ENCODE measurements around the gene LRIG1.

LRIG1 gene

DNA sequence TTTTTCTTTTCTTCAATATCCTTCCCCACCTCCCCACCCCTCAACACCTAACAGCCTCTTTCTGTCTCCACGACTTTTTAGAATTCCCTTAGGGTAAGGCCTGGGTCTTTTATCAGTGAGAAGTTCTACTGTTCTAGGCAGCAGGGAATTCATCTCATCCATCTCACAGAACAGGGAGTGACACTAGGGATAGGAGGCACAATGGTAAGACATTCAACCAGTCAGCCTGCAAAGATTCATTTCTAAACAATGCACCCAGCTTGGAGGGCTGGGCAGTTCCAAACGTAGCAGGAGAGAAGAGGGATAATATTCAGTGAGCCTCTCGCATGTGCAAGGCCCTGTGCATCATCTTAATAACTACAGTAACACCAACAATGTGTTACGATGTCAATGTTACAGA lies 43.6 kb downstream of the LRIG1 start:
- POLR2A ChIA-PET: no interaction called here
- CTCF ChIA-PET: no interaction called here
- TF ChIP-seq, protein P1, sequence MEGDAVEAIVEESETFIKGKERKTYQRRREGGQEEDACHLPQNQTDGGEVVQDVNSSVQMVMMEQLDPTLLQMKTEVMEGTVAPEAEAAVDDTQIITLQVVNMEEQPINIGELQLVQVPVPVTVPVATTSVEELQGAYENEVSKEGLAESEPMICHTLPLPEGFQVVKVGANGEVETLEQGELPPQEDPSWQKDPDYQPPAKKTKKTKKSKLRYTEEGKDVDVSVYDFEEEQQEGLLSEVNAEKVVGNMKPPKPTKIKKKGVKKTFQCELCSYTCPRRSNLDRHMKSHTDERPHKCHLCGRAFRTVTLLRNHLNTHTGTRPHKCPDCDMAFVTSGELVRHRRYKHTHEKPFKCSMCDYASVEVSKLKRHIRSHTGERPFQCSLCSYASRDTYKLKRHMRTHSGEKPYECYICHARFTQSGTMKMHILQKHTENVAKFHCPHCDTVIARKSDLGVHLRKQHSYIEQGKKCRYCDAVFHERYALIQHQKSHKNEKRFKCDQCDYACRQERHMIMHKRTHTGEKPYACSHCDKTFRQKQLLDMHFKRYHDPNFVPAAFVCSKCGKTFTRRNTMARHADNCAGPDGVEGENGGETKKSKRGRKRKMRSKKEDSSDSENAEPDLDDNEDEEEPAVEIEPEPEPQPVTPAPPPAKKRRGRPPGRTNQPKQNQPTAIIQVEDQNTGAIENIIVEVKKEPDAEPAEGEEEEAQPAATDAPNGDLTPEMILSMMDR (IDR thresholded peaks at IDR 0.05; ENCODE audit: control extremely low read depth, extremely low read depth, low read depth, missing control alignments): no peak
- no peak for DNase-seq (ENCODE audit: extremely low spot score)

DNA sequence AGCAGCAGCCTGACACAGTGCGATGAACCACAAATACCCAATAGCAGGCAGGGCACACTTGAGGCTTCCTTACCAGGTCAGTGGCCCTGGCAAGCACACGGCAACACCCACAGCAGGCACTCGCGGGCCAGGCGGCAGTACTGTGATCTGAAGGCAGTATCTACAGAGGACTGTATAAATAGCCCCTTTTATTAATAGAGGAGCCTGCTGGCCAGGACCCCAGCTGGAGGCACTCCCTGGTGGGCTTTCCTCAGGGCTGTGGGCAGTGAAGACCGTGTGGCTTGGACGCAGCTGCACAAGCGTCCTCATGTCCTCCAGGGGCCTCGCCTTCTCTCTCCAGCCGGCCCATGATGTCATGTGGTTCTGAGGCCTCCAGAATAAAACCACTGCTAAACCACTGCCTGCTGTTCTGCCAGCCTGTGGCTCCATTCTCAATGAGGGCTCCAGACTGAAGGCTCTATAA lies 44.1 kb downstream of the LRIG1 start:
- TF ChIP-seq, protein P1 (IDR thresholded peaks at IDR 0.05; ENCODE audit: control extremely low read depth, extremely low read depth, low read depth, missing control alignments): no peak
- DNase-seq (ENCODE audit: extremely low spot score): no peak
- CTCF ChIA-PET: no interaction called here
- POLR2A ChIA-PET: no interaction called here

GRCh38 chr3:66454464-66454859 lies 46.4 kb downstream of the LRIG1 start:
- ChIA-PET POLR2A (no interaction called here), CTCF (interaction anchor here (1.0 to 3.3 kb wide), 6 partner anchors 9 to 46 kb away, joined by 4 to 17 read pairs (median 5); no protein-coding TSS in a partner anchor)
- no peak for DNase-seq (ENCODE audit: extremely low spot score)
- TF ChIP-seq, protein P1 (IDR thresholded peaks at IDR 0.05; ENCODE audit: control extremely low read depth, extremely low read depth, low read depth, missing control alignments): no peak

DNA sequence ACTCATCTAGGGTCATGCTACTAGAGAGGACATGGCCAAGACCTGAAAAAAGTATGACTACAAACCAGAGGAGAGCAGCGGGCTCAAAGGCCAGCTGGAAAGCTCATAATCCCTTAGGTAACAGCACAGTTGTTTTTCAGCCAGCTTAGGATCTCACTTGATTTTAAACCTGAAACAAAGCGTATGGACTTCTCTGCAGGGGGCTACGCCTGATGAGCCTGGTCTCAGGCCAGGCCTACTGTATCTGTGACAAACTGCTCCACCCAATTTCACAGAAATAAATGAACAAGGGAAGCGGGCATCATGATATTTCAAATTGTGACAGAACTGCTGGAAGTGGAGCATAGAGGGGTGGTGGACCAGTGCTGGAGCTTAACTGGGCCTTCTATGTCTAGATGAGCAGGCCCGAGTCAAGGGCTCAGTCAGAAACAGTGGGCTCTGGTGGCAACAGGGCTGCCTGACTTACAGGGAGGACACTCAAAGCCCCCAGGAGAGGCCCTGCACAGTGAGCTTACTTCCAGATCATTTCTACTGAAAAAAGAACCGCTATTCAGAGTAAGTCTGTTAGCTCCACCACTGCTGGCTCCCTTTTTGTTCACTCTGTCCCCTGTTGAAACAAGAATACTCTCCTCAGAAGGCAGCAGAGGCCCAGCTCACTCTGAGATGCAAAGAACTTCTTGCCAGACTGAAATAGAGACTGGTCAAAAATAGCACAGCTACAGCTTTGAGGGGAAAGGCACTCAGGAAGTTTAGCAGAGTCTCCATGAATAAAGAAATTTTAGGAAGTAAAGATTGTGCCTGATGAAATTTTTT lies 47.0 kb downstream of the LRIG1 start:
- CTCF ChIA-PET: interaction anchor here (1.0 to 3.3 kb wide), 5 partner anchors 10 to 76 kb away, joined by 3 to 17 read pairs (median 4); no protein-coding TSS in a partner anchor
- POLR2A ChIA-PET: no interaction called here
- TF ChIP-seq, protein P1 (IDR thresholded peaks at IDR 0.05; ENCODE audit: control extremely low read depth, extremely low read depth, low read depth, missing control alignments): no peak
- no peak for DNase-seq (ENCODE audit: extremely low spot score)

- TF ChIP-seq, protein P1 (IDR thresholded peaks at IDR 0.05; ENCODE audit: control extremely low read depth, extremely low read depth, low read depth, missing control alignments): no peak
- POLR2A ChIA-PET: no interaction called here
- DNase-seq (ENCODE audit: extremely low spot score): no peak
- CTCF ChIA-PET: interaction anchor here (1.1 to 2.3 kb wide), 4 partner anchors 11 to 370 kb away, joined by 3 to 7 read pairs (median 4); no protein-coding TSS in a partner anchor
These were observed 48.4 kb downstream of the LRIG1 start for GRCh38 chr3:66452303-66453011.

DNA sequence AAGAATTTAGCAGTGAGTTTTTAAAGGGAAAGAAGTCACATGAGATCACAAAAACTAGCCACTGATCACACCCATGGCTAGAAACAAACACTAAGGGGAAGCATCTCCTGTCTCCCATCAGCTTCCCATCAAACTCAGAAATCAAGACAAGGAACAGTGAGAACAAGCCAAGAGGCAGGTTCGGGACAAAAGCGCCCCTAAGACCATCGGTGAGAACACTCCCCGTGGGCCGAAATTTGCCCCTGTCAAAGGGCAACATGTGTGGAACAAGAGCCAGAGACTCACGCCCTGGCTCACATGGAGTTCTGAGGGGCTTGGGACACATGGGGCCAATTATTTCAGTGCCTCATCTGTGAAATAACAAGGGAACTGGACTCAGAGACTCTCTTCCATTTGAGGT lies 49.1 kb downstream of the LRIG1 start:
- TF ChIP-seq, protein P1 (IDR thresholded peaks at IDR 0.05; ENCODE audit: control extremely low read depth, extremely low read depth, low read depth, missing control alignments): no peak
- ChIA-PET CTCF (interaction anchor here (1.1 to 2.2 kb wide), 2 partner anchors 9 to 44 kb away, joined by 3 to 8 read pairs; no protein-coding TSS in a partner anchor), POLR2A (no interaction called here)
- DNase-seq (ENCODE audit: extremely low spot score): no peak

Measured in GM10248 (cell line).